K562 (cell line): ENCODE data around the gene UBE2U. TPM values are rescaled to one million over a fixed set of nuclear protein-coding genes. Genes with fewer than 3 reads are reported as not detected.
"Not testable (repeated sequence)": the region's sequence is repeated elsewhere in the genome, so short reads cannot be mapped to it uniquely, and the experiment has no call there.

ENCODE experiments used
- ATAC-seq: fragments of 200-7000 bp; cut with Tn5 transposase; 3 replicates; pipeline ENCODE4 v1.9.1; 2020; ENCODE audit warnings: moderate library complexity
- BruUV-seq: library from RNA; stranded (reverse); fragments of 400-500 nt; replicated peaks from 2 replicates; lab custom pipeline; 2021; lab: Mats Ljungman, UMichigan
- CTCF ChIA-PET: fragments of 300-600 bp; formaldehyde crosslinking; extraction: SDS; loops from one replicate; lab custom pipeline; 2021; ENCODE audit warnings: low intra/inter-chr PET ratio; lab: Yijun Ruan, JAX
- POLR2A ChIA-PET: fragments of 300-600, 350-650 bp; sonication (Branson Sonifier 250); formaldehyde crosslinking; extraction: SDS; loops from one replicate; lab custom pipeline; 2021; ENCODE audit warnings: antibody characterized with exemption, inconsistent platforms; lab: Yijun Ruan, JAX
- DNase-seq, 4 experiments: peaks; one replicate each; pipeline versions ENCODE4 v3.0.0 to v3.0.0-alpha.2; 2011 to 2018; ENCODE audit warnings: low spot score in 3 of 4, mixed read lengths in 3 of 4; ENCODE audit errors: extremely low read depth in 1 of 4
- FAIRE-seq: peaks from 2 replicates; lab custom pipeline; 2011; peaks lifted over from hg19 to GRCh38; lab: Jason Lieb, UNC
- H2AFZ ChIP-seq: 2 replicates; pipeline ENCODE4 v1.6.0; 2011; ENCODE audit warnings: low read depth, low read length, control low read depth, inconsistent platforms
- H3K27ac ChIP-seq: fragments of 200-600 bp; 3 replicates; pipeline ENCODE4 v1.8.0; 2011; ENCODE audit warnings: low read depth, mild to moderate bottlenecking, control low read depth, inconsistent platforms, low read length, moderate library complexity, mixed read lengths; ENCODE audit errors: extremely low read depth
- H3K27me3 ChIP-seq, 2 experiments: fragments of 300-600 bp in 1 of 2; 2 replicates in 1 of 2; 3 replicates in 1 of 2; pipeline versions ENCODE4 v1.6.0 to v1.8.0; 2011; ENCODE audit warnings: inconsistent platforms in 2 of 2, low read length in 2 of 2, mild to moderate bottlenecking in 1 of 2, mixed read lengths in 1 of 2, moderate library complexity in 1 of 2; ENCODE audit not compliant: control insufficient read depth in 2 of 2, insufficient read depth in 2 of 2
- H3K36me3 ChIP-seq: fragments of 300-600 bp; 3 replicates; pipeline ENCODE4 v1.8.0; 2011; ENCODE audit warnings: mild to moderate bottlenecking, low read length, inconsistent platforms; ENCODE audit not compliant: control insufficient read depth, insufficient read depth
- H3K4me1 ChIP-seq, 2 experiments: fragments of 200-600 bp in 1 of 2; replicated peaks in 1 of 2; 2 replicates in 1 of 2; 3 replicates in 1 of 2; pipeline versions ENCODE4 v1.5.1 to v1.8.0; 2011; ENCODE audit warnings: inconsistent platforms in 2 of 2, low read length in 2 of 2, mild to moderate bottlenecking in 1 of 2, mixed read lengths in 1 of 2, moderate library complexity in 1 of 2; ENCODE audit not compliant: control insufficient read depth in 2 of 2, insufficient read depth in 2 of 2
- H3K4me2 ChIP-seq: 2 replicates; pipeline ENCODE4 v1.6.1; 2011; ENCODE audit warnings: low read length, control low read depth, inconsistent platforms, mixed read lengths; ENCODE audit not compliant: insufficient read depth
- H3K4me3 ChIP-seq: fragments of 200-600 bp; sonication (generic), shearing (Covaris generic); 2 replicates; pipeline ENCODE4 v1.5.1; 2016; ENCODE audit warnings: control low read depth, inconsistent platforms
- H3K79me2 ChIP-seq: fragments of 200-600 bp; 3 replicates; pipeline ENCODE4 v1.8.0; 2011; ENCODE audit warnings: low read length, inconsistent platforms; ENCODE audit not compliant: control insufficient read depth, insufficient read depth
- H3K9ac ChIP-seq, 2 experiments: 2 replicates each; pipeline versions ENCODE4 v1.6.0 to v1.6.1; 2011; ENCODE audit warnings: low read depth in 2 of 2, low read length in 2 of 2, control low read depth in 1 of 2, inconsistent platforms in 1 of 2, mild to moderate bottlenecking in 1 of 2, mixed read lengths in 1 of 2; ENCODE audit not compliant: insufficient read depth in 1 of 2
- H3K9me1 ChIP-seq: one replicate; pipeline ENCODE4 v1.6.0; 2011; ENCODE audit warnings: inconsistent platforms, mild to moderate bottlenecking, low read length, moderate library complexity; ENCODE audit not compliant: control insufficient read depth, insufficient read depth
- H3K9me3 ChIP-seq: replicated peaks from 2 replicates; pipeline ENCODE4 v1.5.1; 2011; ENCODE audit warnings: low read depth, low read length, inconsistent platforms; ENCODE audit not compliant: control insufficient read depth, insufficient read depth
- H4K20me1 ChIP-seq: replicated peaks from 2 replicates; pipeline ENCODE4 v1.6.1; 2011; ENCODE audit warnings: low read length, inconsistent platforms, mixed read lengths; ENCODE audit not compliant: control insufficient read depth, insufficient read depth
- NFIC ChIP-seq: fragments of 450-650 bp; IDR thresholded peaks from 2 replicates; pipeline ENCODE4 v1.6.1; 2017; ENCODE audit warnings: mild to moderate bottlenecking, inconsistent platforms
- WGBS: fragments of 100-300 bp; shearing (Covaris generic); methylation state at CpG from one replicate; pipeline ENCODE4 v1.1.6; 2016; ENCODE audit warnings: low coverage, mixed read lengths; ENCODE audit not compliant: insufficient coverage; ENCODE audit errors: missing lambda C conversion rate; 5-methylcytosine and 5-hydroxymethylcytosine counted together
- in situ Hi-C: fragments of 300-500 bp; cut with MboI; formaldehyde crosslinking; loops from 4 replicates; pipeline ENCODE4 v1.15.0; 2018; ENCODE audit warnings: inconsistent platforms, mixed read lengths
- intact Hi-C: fragments of 100-400 bp; cut with micrococcal nuclease; formaldehyde crosslinking; loops from 2 replicates; pipeline ENCODE4 v1.14.2; 2022
- polyA plus RNA-seq, 8 experiments: library from polyadenylated mRNA; depleted of rRNA in 4 of 8; stranded (reverse) in 5 of 8; unstranded in 3 of 8; fragments of >200 nt; fragmentation: Nextera tagmentation in 2 of 8; fragmentation: Illumina TruSeq in 1 of 8; extraction: Ambion mirVana in 2 of 8; extraction: Trizol in 1 of 8; gene quantifications; 2 replicates each; pipeline versions ENCODE4 v1.2.1 to v1.2.3, GENCODE V29; 2011 to 2014; ENCODE audit warnings: inconsistent platforms in 1 of 8, missing spikeins in 1 of 8
- total RNA-seq, 7 experiments: library from RNA; depleted of rRNA in 6 of 7; stranded (reverse); fragments of >200 nt in 6 of 7; fragmentation: Illumina TruSeq in 2 of 7; extraction: Trizol in 2 of 7; gene quantifications; 2 replicates each; pipeline versions ENCODE4 v1.2.1 to v1.2.3, GENCODE V29; 2011 to 2021; ENCODE audit warnings: low replicate concordance in 1 of 7
- TF ChIP-seq, protein P1 (sequence below): fragments of 250-450 bp; sonication (Bioruptor Pico); IDR thresholded peaks from 2 replicates; pipeline ENCODE4 v1.8.0; 2021; ENCODE audit warnings: moderate library complexity, mild to moderate bottlenecking, inconsistent platforms
- TF ChIP-seq, protein P2 (sequence below), 3 experiments: IDR thresholded peaks in 2 of 3; conservative IDR thresholded peaks in 1 of 3; 2 replicates each; pipeline ENCODE4 v1.5.1; 2011 to 2012; ENCODE audit warnings: low read length in 3 of 3, mild to moderate bottlenecking in 3 of 3, control low read depth in 2 of 3, improper control_type of control experiment in 1 of 3, inconsistent platforms in 1 of 3, low read depth in 1 of 3, mixed read lengths in 1 of 3, moderate library complexity in 1 of 3; ENCODE audit not compliant: insufficient read depth in 2 of 3

The UBE2U gene
- total and polyA plus RNA-seq, 9 of the 15 experiments (the other 6 are each of a cell fraction or from before 2014, with no cell fraction given), result not detected

DNA sequence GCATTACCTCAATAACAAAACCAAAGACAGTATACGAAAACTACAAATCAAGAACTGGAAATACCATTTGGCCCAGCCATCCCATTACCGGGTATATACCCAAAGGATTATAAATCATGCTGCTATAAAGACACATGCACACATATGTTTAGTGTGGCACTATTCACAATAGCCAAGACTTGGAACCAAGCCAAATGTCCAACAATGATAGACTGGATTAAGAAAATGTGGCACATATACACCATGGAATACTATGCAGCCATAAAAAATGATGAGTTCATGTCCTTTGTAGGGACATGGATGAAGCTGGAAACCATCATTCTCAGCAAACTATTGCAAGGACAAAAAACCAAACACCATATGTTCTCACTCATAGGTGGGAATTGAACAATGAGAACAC lies 47.0 kb downstream of the UBE2U start:
- H3K9ac ChIP-seq, POLR2A ChIA-PET, BruUV-seq, H2AFZ ChIP-seq, H3K4me3 ChIP-seq, ATAC-seq, H3K36me3 ChIP-seq, intact Hi-C loops, H3K9me3 ChIP-seq, CTCF ChIA-PET, DNase-seq, FAIRE-seq, H3K9me1 ChIP-seq, H3K4me1 ChIP-seq, H3K4me2 ChIP-seq, H3K79me2 ChIP-seq, H3K27ac ChIP-seq: not testable (repeated sequence)
- in situ Hi-C loops, result loop anchor here (25.0 kb wide), 1 partner anchor 787 kb away; no protein-coding TSS in a partner anchor
- WGBS, result 0% methylated on average over 2 of the region's 2 CpGs
- TF ChIP-seq NFIC, result peak; percentile 71
- TF ChIP-seq, all 486 proteins: peak for 1; not testable (repeated sequence) for 485
- H3K27me3 ChIP-seq, H4K20me1 ChIP-seq: not testable (repeated sequence)

GRCh38 chr1:64251971-64252370 lies 48.5 kb downstream of the UBE2U start:
- Histone ChIP-seq H4K20me1 (no peaks in the 10 kb centered on the region), H3K4me1 (no peaks in the 10 kb centered on the region), H3K9me1 (no peaks in the 10 kb centered on the region), H3K4me2 (no peak overlapping the region), H3K79me2 (no peaks in the 10 kb centered on the region), H3K36me3 (no peaks in the 10 kb centered on the region), H3K4me3 (no peak overlapping the region), H3K9me3 (no peaks in the 10 kb centered on the region), H2AFZ (no peak overlapping the region), H3K9ac (no peak overlapping the region), H3K27ac (no peak overlapping the region), H3K27me3 (no peaks in the 10 kb centered on the region; a peak in 2 of 5 replicates)
- POLR2A ChIA-PET, result no interaction called here
- ATAC-seq, result peak; percentile 60; the same call in 2 of the 3 replicates
- CTCF ChIA-PET, result no interaction called here
- 0% methylated on average over 3 of the region's 3 CpGs for WGBS
- intact Hi-C loops, result no loop called here
- DNase-seq, result peak in 1 of 4 experiments; percentile 7
- in situ Hi-C loops, result loop anchor here (25.0 kb wide), 1 partner anchor 785 kb away; no protein-coding TSS in a partner anchor
- no TSS peak for BruUV-seq
- no peak for FAIRE-seq
- TF ChIP-seq, protein P1, sequence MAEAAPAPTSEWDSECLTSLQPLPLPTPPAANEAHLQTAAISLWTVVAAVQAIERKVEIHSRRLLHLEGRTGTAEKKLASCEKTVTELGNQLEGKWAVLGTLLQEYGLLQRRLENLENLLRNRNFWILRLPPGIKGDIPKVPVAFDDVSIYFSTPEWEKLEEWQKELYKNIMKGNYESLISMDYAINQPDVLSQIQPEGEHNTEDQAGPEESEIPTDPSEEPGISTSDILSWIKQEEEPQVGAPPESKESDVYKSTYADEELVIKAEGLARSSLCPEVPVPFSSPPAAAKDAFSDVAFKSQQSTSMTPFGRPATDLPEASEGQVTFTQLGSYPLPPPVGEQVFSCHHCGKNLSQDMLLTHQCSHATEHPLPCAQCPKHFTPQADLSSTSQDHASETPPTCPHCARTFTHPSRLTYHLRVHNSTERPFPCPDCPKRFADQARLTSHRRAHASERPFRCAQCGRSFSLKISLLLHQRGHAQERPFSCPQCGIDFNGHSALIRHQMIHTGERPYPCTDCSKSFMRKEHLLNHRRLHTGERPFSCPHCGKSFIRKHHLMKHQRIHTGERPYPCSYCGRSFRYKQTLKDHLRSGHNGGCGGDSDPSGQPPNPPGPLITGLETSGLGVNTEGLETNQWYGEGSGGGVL (CRISPR knock-in tag), result no peak
- TF ChIP-seq, protein P2, sequence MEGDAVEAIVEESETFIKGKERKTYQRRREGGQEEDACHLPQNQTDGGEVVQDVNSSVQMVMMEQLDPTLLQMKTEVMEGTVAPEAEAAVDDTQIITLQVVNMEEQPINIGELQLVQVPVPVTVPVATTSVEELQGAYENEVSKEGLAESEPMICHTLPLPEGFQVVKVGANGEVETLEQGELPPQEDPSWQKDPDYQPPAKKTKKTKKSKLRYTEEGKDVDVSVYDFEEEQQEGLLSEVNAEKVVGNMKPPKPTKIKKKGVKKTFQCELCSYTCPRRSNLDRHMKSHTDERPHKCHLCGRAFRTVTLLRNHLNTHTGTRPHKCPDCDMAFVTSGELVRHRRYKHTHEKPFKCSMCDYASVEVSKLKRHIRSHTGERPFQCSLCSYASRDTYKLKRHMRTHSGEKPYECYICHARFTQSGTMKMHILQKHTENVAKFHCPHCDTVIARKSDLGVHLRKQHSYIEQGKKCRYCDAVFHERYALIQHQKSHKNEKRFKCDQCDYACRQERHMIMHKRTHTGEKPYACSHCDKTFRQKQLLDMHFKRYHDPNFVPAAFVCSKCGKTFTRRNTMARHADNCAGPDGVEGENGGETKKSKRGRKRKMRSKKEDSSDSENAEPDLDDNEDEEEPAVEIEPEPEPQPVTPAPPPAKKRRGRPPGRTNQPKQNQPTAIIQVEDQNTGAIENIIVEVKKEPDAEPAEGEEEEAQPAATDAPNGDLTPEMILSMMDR (IDR thresholded peaks at IDR 0.05 in 2 of 3, conservative IDR thresholded peaks at IDR 0.05 in 1 of 3; ENCODE audit: insufficient read depth in 2 of 3, low read depth in 1 of 3, low read length in 3 of 3), result peak in 2 of 3 experiments; percentile 22; a peak in 2 of 6 replicates
